Tibial artery (tissue), 4 donors: ENCODE measurements around the gene DEFB126.
"Not testable (repeated sequence)": the region's sequence is repeated elsewhere in the genome, so short reads cannot be mapped to it uniquely, and the experiment has no call there.

Source experiments
- DNase-seq, 2 donors: peaks; one replicate each; pipeline ENCODE4 v3.0.0-alpha.2; 2019
- H3K27ac ChIP-seq, 2 donors: fragments of 200-600 bp; sonication (generic) in 1 of 2; 1 replicate in 1 of 2; 2 replicates in 1 of 2; pipeline ENCODE4 v1.5.1; 2018 to 2019; ENCODE audit warnings: mild to moderate bottlenecking in 1 of 2
- H3K27me3 ChIP-seq, 2 donors: fragments of 200-600 bp; sonication (generic) in 1 of 2; one replicate each; pipeline versions ENCODE4 v1.5.1 to v1.6.0; 2016 to 2019
- H3K36me3 ChIP-seq, 3 donors: fragments of 200-600 bp; sonication (generic) in 2 of 3; one replicate each; pipeline ENCODE4 v1.5.1; 2016 to 2019; ENCODE audit warnings: mild to moderate bottlenecking in 2 of 3
- H3K4me1 ChIP-seq, 4 donors: fragments of 200-600 bp; sonication (generic) in 2 of 4; 1 replicate in 3 of 4; 2 replicates in 1 of 4; pipeline ENCODE4 v1.5.1; 2016 to 2019
- H3K4me3 ChIP-seq, 2 donors: fragments of 200-600 bp; sonication (generic) in 1 of 2; 1 replicate in 1 of 2; 2 replicates in 1 of 2; pipeline ENCODE4 v1.5.1; 2018 to 2019; ENCODE audit warnings: mild to moderate bottlenecking in 2 of 2
- H3K9me3 ChIP-seq, 3 donors: fragments of 200-600 bp; sonication (generic) in 1 of 3; one replicate each; pipeline ENCODE4 v1.5.1; 2016 to 2019
- intact Hi-C: fragments of 100-400 bp; cut with DNase I; formaldehyde crosslinking; loops from one replicate; pipeline ENCODE4 v1.15.0; 2023; ENCODE audit warnings: low total_unique reads
- TF ChIP-seq, protein P1 (sequence below), 2 experiments: fragments of 200-600 bp in 1 of 2; fragments of 450-650 bp in 1 of 2; IDR thresholded peaks; one replicate each; pipeline ENCODE4 v1.5.1; 2017 to 2019; ENCODE audit warnings: antibody characterized with exemption in 2 of 2, mild to moderate bottlenecking in 1 of 2, moderate library complexity in 1 of 2

Gene DEFB126

DNA sequence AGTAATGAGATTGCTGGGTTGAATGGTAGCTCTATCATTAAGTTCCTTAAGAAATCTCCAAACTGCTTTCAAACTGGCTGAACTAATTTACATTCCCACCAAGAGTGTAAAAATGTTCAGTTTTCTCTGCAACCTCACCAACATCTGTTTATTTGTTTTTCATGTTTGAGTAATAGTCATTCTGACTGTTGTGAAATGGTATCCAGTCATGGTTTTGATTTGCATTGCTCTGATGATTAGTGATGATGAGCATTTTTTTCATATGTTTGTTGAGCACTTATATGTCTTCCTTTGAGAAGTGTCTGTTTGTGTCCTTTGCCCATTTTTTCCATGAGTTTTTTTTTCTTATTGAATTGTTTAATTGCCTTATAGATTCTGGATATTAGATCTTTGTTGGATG is 30.0 kb upstream of the DEFB126 start:
- Histone ChIP-seq H3K9me3 (peaks cover under 1 to 9% (median 2%) of the 10 kb centered on the region in 3 donors), H3K36me3 (no peaks in the 10 kb centered on the region), H3K4me1 (no peaks in the 10 kb centered on the region), H3K4me3 (no peak overlapping the region), H3K27me3 (peaks cover 0 to 15% of the 10 kb centered on the region in 2 donors), H3K27ac (no peak overlapping the region)
- intact Hi-C loops: no loop called here
- TF ChIP-seq, protein P1, sequence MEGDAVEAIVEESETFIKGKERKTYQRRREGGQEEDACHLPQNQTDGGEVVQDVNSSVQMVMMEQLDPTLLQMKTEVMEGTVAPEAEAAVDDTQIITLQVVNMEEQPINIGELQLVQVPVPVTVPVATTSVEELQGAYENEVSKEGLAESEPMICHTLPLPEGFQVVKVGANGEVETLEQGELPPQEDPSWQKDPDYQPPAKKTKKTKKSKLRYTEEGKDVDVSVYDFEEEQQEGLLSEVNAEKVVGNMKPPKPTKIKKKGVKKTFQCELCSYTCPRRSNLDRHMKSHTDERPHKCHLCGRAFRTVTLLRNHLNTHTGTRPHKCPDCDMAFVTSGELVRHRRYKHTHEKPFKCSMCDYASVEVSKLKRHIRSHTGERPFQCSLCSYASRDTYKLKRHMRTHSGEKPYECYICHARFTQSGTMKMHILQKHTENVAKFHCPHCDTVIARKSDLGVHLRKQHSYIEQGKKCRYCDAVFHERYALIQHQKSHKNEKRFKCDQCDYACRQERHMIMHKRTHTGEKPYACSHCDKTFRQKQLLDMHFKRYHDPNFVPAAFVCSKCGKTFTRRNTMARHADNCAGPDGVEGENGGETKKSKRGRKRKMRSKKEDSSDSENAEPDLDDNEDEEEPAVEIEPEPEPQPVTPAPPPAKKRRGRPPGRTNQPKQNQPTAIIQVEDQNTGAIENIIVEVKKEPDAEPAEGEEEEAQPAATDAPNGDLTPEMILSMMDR (IDR thresholded peaks at IDR 0.05): no peak
- DNase-seq: no peak

DNA sequence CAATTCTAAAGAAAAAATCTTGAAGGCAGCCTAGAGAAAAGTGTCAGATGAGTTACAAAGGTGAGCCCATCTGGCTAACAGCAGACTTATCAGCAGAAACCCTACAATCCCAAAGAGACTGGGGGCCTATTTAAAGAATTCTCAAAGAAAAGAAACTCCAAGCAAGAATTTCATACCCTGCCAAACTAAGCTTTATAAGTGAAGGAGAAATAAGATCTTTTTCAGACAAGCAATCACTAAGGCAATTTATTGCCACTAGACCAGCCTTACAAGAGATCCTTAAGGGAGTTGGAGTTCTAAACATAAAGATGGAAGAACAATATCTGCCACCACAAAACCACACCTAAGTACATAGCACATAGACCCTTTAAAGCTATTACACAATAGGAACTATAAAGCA is 24.9 kb upstream of the DEFB126 start:
- no peak overlapping the region for H3K4me3 ChIP-seq
- no peaks in the 10 kb centered on the region for H3K36me3 ChIP-seq
- intact Hi-C loops: no loop called here
- H3K4me1 ChIP-seq: no peaks in the 10 kb centered on the region
- peaks cover 0 to 19% of the 10 kb centered on the region in 2 donors for H3K27me3 ChIP-seq
- TF ChIP-seq, protein P1 (IDR thresholded peaks at IDR 0.05): no peak
- H3K9me3 ChIP-seq: peaks cover 4 to 16% (median 4%) of the 10 kb centered on the region in 3 donors
- no peak for DNase-seq
- H3K27ac ChIP-seq: no peak overlapping the region

- DNase-seq, intact Hi-C loops: not testable (repeated sequence)
Measured at GRCh38 chr20:129786-130323, 12.5 kb upstream of the DEFB126 start.

GRCh38 chr20:137668-138490 is 4.5 kb upstream of the DEFB126 start:
- Histone ChIP-seq H3K36me3 (no peaks in the 10 kb centered on the region), H3K4me1 (no peaks in the 10 kb centered on the region), H3K27me3 (no peaks in the 10 kb centered on the region), H3K27ac (no peak overlapping the region), H3K4me3 (no peak overlapping the region), H3K9me3 (no peaks in the 10 kb centered on the region)
- intact Hi-C loops: no loop called here
- no peak for DNase-seq
- TF ChIP-seq, protein P1 (IDR thresholded peaks at IDR 0.05): no peak

More at GRCh38 chr20:129786-130323, 12.5 kb upstream of the DEFB126 start:
- not testable (repeated sequence) for H3K4me1 ChIP-seq, H3K9me3 ChIP-seq, H3K27ac ChIP-seq, H3K27me3 ChIP-seq, H3K36me3 ChIP-seq, H3K4me3 ChIP-seq

- intact Hi-C loops: no loop called here
- Histone ChIP-seq H3K27ac (no peak overlapping the region), H3K9me3 (no peaks in the 10 kb centered on the region), H3K4me1 (no peaks in the 10 kb centered on the region), H3K36me3 (no peaks in the 10 kb centered on the region), H3K27me3 (no peaks in the 10 kb centered on the region), H3K4me3 (no peak overlapping the region)
- TF ChIP-seq, protein P1 (IDR thresholded peaks at IDR 0.05): no peak
- no peak for DNase-seq
Measured at GRCh38 chr20:145877-146276, 3.5 kb downstream of the DEFB126 start.

DNA sequence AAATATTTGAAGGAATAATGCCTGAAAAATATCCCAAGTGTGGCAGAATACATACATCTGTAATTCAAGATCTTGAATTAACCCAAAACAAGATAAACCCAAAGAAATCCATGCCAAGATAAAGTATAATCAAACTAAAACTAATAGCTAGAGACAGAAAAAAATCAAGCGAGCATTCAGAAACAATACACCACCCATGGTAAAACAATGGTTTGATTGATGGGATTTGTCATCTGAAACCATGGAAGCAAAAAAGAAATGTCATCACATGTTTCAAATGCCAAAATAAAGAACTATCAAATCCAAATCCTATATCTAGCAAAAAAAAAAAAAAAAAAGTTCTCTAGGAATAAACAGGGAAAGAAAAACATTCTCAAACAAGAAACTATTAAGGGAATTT is 9.7 kb downstream of the DEFB126 start:
- Histone ChIP-seq H3K27ac (no peak overlapping the region), H3K4me3 (no peak overlapping the region), H3K4me1 (no peaks in the 10 kb centered on the region), H3K9me3 (no peaks in the 10 kb centered on the region), H3K27me3 (no peaks in the 10 kb centered on the region), H3K36me3 (no peaks in the 10 kb centered on the region)
- no peak for DNase-seq
- TF ChIP-seq, protein P1 (IDR thresholded peaks at IDR 0.05): no peak
- intact Hi-C loops: no loop called here
